ENCODE measurements around the gene PRKCQ. TPM values are rescaled to one million over a fixed set of nuclear protein-coding genes. Genes with fewer than 3 reads are reported as not detected.

The PRKCQ gene
- total and polyA plus RNA-seq, 2 of the 13 experiments (the other 11 are each of a cell fraction or from before 2014, with no cell fraction given) = 0.13 to 0.35 TPM

DNA sequence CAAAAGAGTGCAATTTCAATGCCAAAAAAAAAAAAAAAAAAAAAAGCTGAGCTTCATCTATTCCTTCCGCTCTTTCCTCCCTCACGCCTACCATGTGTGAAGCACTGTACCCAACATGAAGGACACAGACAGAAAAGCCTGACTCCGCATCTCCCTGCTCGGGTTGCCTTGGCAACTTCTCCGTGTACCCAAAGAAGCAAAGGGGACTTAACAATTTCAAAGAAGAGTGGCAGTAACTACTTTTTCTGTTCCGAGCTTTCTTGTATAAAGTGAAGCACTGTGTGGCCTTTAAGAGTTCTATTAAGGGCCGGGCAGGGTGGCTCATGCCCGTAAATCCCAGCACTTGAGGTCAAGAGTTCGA, 177.7 kb downstream of the PRKCQ start:
- H3K27me3 ChIP-seq (ENCODE audit: control insufficient read depth in 1 of 2, insufficient read depth in 2 of 2, low read length in 2 of 2) = peaks cover 1 to 32% of the 10 kb centered on the region in 2 experiments; a peak in 3 of 5 replicates
- intact Hi-C loops (cut with micrococcal nuclease; ENCODE audit: unreplicated experiment) (loop anchor here (5.0 to 10.0 kb wide), 3 partner anchors 128 to 390 kb away; partner anchors contain the start of gene RBM17), in situ Hi-C loops (cut with HindIII; ENCODE audit: extremely low pct_ligation_motif_present, low pct_unique_long_range_greater_than_20kb) (loop anchor here (5.0 to 10.0 kb wide), 2 partner anchors 200 to 228 kb away; partner anchors contain the start of gene PFKFB3)
- no peak overlapping the region for H3K4me2 ChIP-seq (ENCODE audit: low read depth, low read length)
- no peak overlapping the region for H3K9ac ChIP-seq (ENCODE audit: insufficient read depth, low read depth, low read length)
- H3K79me2 ChIP-seq (ENCODE audit: insufficient read depth, low read length) = no peaks in the 10 kb centered on the region
- no peaks in the 10 kb centered on the region for H3K9me3 ChIP-seq (ENCODE audit: low read length)
- 27% methylated on average over 9 of the region's 9 CpGs for WGBS (ENCODE audit: low lambda C conversion rate)
- H3K4me1 ChIP-seq (ENCODE audit: insufficient read depth, low read length) = peaks cover 6% of the 10 kb centered on the region; the same call in 1 of the 2 replicates
- no peak overlapping the region for H3K27ac ChIP-seq (ENCODE audit: extremely low read length, insufficient read depth, low read length)
- H2AFZ ChIP-seq (ENCODE audit: low read length) = no peak overlapping the region
- BruUV-seq (replicated peaks) = no TSS peak
- DNase-seq (ENCODE audit: low spot score) (no peak), FAIRE-seq (no peak), ATAC-seq (no peak)
- POLR2A ChIA-PET = interaction anchor here (1.0 kb wide), 1 partner anchor 200 kb away, joined by 4 read pairs; the partner anchor contains the start of gene PFKFB3
- no peak overlapping the region for H3K4me3 ChIP-seq (replicated peaks in 1 of 3; ENCODE audit: insufficient read depth in 1 of 3, low read depth in 2 of 3, low read length in 3 of 3)
- CTCF ChIA-PET (ENCODE audit: low intra/inter-chr PET ratio, low total read pairs) = interaction anchor here (1.1 to 2.7 kb wide), 4 partner anchors 199 to 314 kb away, joined by 3 to 25 read pairs (median 24); partner anchors contain the start of genes PFKFB3 and RBM17
- H4K20me1 ChIP-seq (ENCODE audit: insufficient read depth, low read length) = no peaks in the 10 kb centered on the region
- H3K36me3 ChIP-seq (replicated peaks in 1 of 2; ENCODE audit: control insufficient read depth in 1 of 2, insufficient read depth in 2 of 2, low read length in 2 of 2) = no peaks in the 10 kb centered on the region
- TF ChIP-seq, protein P1, sequence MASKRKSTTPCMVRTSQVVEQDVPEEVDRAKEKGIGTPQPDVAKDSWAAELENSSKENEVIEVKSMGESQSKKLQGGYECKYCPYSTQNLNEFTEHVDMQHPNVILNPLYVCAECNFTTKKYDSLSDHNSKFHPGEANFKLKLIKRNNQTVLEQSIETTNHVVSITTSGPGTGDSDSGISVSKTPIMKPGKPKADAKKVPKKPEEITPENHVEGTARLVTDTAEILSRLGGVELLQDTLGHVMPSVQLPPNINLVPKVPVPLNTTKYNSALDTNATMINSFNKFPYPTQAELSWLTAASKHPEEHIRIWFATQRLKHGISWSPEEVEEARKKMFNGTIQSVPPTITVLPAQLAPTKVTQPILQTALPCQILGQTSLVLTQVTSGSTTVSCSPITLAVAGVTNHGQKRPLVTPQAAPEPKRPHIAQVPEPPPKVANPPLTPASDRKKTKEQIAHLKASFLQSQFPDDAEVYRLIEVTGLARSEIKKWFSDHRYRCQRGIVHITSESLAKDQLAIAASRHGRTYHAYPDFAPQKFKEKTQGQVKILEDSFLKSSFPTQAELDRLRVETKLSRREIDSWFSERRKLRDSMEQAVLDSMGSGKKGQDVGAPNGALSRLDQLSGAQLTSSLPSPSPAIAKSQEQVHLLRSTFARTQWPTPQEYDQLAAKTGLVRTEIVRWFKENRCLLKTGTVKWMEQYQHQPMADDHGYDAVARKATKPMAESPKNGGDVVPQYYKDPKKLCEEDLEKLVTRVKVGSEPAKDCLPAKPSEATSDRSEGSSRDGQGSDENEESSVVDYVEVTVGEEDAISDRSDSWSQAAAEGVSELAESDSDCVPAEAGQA (IDR thresholded peaks at IDR 0.05; ENCODE audit: low read depth) = no peak
- TF ChIP-seq, protein P1 (CRISPR knock-in tag; IDR thresholded peaks at IDR 0.05; ENCODE audit: borderline replicate concordance) = no peak
- no peak for TF ChIP-seq ZFP1 (CRISPR knock-in tag; IDR thresholded peaks at IDR 0.05)
- TF ChIP-seq, protein P2, sequence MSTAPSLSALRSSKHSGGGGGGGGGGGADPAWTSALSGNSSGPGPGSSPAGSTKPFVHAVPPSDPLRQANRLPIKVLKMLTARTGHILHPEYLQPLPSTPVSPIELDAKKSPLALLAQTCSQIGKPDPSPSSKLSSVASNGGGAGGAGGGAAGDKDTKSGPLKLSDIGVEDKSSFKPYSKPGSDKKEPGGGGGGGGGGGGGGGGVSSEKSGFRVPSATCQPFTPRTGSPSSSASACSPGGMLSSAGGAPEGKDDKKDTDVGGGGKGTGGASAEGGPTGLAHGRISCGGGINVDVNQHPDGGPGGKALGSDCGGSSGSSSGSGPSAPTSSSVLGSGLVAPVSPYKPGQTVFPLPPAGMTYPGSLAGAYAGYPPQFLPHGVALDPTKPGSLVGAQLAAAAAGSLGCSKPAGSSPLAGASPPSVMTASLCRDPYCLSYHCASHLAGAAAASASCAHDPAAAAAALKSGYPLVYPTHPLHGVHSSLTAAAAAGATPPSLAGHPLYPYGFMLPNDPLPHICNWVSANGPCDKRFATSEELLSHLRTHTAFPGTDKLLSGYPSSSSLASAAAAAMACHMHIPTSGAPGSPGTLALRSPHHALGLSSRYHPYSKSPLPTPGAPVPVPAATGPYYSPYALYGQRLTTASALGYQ (CRISPR knock-in tag; IDR thresholded peaks at IDR 0.05) = no peak
- TF ChIP-seq, protein P3, sequence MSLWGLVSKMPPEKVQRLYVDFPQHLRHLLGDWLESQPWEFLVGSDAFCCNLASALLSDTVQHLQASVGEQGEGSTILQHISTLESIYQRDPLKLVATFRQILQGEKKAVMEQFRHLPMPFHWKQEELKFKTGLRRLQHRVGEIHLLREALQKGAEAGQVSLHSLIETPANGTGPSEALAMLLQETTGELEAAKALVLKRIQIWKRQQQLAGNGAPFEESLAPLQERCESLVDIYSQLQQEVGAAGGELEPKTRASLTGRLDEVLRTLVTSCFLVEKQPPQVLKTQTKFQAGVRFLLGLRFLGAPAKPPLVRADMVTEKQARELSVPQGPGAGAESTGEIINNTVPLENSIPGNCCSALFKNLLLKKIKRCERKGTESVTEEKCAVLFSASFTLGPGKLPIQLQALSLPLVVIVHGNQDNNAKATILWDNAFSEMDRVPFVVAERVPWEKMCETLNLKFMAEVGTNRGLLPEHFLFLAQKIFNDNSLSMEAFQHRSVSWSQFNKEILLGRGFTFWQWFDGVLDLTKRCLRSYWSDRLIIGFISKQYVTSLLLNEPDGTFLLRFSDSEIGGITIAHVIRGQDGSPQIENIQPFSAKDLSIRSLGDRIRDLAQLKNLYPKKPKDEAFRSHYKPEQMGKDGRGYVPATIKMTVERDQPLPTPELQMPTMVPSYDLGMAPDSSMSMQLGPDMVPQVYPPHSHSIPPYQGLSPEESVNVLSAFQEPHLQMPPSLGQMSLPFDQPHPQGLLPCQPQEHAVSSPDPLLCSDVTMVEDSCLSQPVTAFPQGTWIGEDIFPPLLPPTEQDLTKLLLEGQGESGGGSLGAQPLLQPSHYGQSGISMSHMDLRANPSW (CRISPR knock-in tag; IDR thresholded peaks at IDR 0.05; ENCODE audit: borderline replicate concordance) = no peak
- TF ChIP-seq, protein P4, sequence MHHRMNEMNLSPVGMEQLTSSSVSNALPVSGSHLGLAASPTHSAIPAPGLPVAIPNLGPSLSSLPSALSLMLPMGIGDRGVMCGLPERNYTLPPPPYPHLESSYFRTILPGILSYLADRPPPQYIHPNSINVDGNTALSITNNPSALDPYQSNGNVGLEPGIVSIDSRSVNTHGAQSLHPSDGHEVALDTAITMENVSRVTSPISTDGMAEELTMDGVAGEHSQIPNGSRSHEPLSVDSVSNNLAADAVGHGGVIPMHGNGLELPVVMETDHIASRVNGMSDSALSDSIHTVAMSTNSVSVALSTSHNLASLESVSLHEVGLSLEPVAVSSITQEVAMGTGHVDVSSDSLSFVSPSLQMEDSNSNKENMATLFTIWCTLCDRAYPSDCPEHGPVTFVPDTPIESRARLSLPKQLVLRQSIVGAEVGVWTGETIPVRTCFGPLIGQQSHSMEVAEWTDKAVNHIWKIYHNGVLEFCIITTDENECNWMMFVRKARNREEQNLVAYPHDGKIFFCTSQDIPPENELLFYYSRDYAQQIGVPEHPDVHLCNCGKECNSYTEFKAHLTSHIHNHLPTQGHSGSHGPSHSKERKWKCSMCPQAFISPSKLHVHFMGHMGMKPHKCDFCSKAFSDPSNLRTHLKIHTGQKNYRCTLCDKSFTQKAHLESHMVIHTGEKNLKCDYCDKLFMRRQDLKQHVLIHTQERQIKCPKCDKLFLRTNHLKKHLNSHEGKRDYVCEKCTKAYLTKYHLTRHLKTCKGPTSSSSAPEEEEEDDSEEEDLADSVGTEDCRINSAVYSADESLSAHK (CRISPR knock-in tag; IDR thresholded peaks at IDR 0.05; ENCODE audit: borderline replicate concordance) = no peak
- no peak for TF ChIP-seq GLI4 (CRISPR knock-in tag; IDR thresholded peaks at IDR 0.05; ENCODE audit: borderline replicate concordance)
- TF ChIP-seq REPIN1 (CRISPR knock-in tag; IDR thresholded peaks at IDR 0.05; ENCODE audit: borderline replicate concordance, low read depth) = no peak
- TF ChIP-seq HOXD1 (CRISPR knock-in tag; IDR thresholded peaks at IDR 0.05) = no peak

Measured in HepG2 (cell line).